H9 (cell line): ENCODE results near the gene EPHA2. TPM values are rescaled to one million over a fixed set of nuclear protein-coding genes. Genes with fewer than 3 reads are reported as not detected.

ENCODE experiments used
- DNase-seq: peaks from one replicate; pipeline ENCODE4 v3.0.0-alpha.2; 2017
- H2AFZ ChIP-seq: one replicate; pipeline ENCODE4 v1.6.1; 2013; ENCODE audit warnings: mild to moderate bottlenecking, low read length, control low read depth, moderate library complexity
- H2AK5ac ChIP-seq: 2 replicates; pipeline ENCODE4 v1.6.1; 2013; ENCODE audit warnings: low read length, control low read depth, mixed read lengths; ENCODE audit not compliant: insufficient read length
- H2BK120ac ChIP-seq: one replicate; pipeline ENCODE4 v1.6.1; 2013; ENCODE audit warnings: low read depth, mild to moderate bottlenecking, low read length, control low read depth, inconsistent platforms; ENCODE audit not compliant: poor library complexity, severe bottlenecking
- H2BK12ac ChIP-seq: 2 replicates; pipeline ENCODE4 v1.6.1; 2013; ENCODE audit warnings: low read length, control low read depth, mixed read lengths, low read depth; ENCODE audit not compliant: insufficient read length
- H2BK15ac ChIP-seq: 2 replicates; pipeline ENCODE4 v1.6.1; 2013; ENCODE audit warnings: low read depth, low read length, control low read depth
- H2BK20ac ChIP-seq: one replicate; pipeline ENCODE4 v1.6.1; 2013; ENCODE audit warnings: low read depth, mild to moderate bottlenecking, low read length, control low read depth, inconsistent platforms; ENCODE audit not compliant: poor library complexity, severe bottlenecking
- H2BK5ac ChIP-seq: 2 replicates; pipeline ENCODE4 v1.6.1; 2013; ENCODE audit warnings: low read length, control low read depth, mixed read lengths; ENCODE audit not compliant: insufficient read length
- H3K14ac ChIP-seq: 2 replicates; pipeline ENCODE4 v1.6.1; 2013; ENCODE audit warnings: low read length, control low read depth; ENCODE audit not compliant: insufficient read depth
- H3K18ac ChIP-seq: 2 replicates; pipeline ENCODE4 v1.6.1; 2013; ENCODE audit warnings: low read depth, mild to moderate bottlenecking, mixed read lengths, low read length, control low read depth; ENCODE audit not compliant: insufficient read length
- H3K23ac ChIP-seq: 2 replicates; pipeline ENCODE4 v1.6.1; 2013; ENCODE audit warnings: low read length, control low read depth, mixed read lengths, low read depth; ENCODE audit not compliant: insufficient read length
- H3K23me2 ChIP-seq: 2 replicates; pipeline ENCODE4 v1.6.1; 2013; ENCODE audit warnings: low read depth, mild to moderate bottlenecking, mixed read lengths, low read length, control low read depth; ENCODE audit not compliant: insufficient read length, poor library complexity, severe bottlenecking
- H3K27ac ChIP-seq: 2 replicates; pipeline ENCODE4 v1.5.1; 2013; ENCODE audit warnings: low read length, control low read depth, mixed read lengths, low read depth; ENCODE audit not compliant: insufficient read length
- H3K27me3 ChIP-seq: 2 replicates; pipeline ENCODE4 v1.6.1; 2013; ENCODE audit warnings: low read length, control low read depth, inconsistent platforms; ENCODE audit not compliant: insufficient read depth
- H3K4ac ChIP-seq: 2 replicates; pipeline ENCODE4 v1.6.1; 2013; ENCODE audit warnings: low read depth, mild to moderate bottlenecking, control low read depth, inconsistent platforms, low read length, moderate library complexity
- H3K4me1 ChIP-seq: 2 replicates; pipeline ENCODE4 v1.6.1; 2013; ENCODE audit warnings: low read length, control low read depth, inconsistent platforms; ENCODE audit not compliant: insufficient read depth
- H3K4me2 ChIP-seq: 2 replicates; pipeline ENCODE4 v1.6.1; 2013; ENCODE audit warnings: low read length, control low read depth, mixed read lengths; ENCODE audit not compliant: insufficient read length, insufficient read depth
- H3K56ac ChIP-seq: 2 replicates; pipeline ENCODE4 v1.6.1; 2013; ENCODE audit warnings: low read depth, mild to moderate bottlenecking, mixed read lengths, low read length, control low read depth; ENCODE audit not compliant: insufficient read length
- H3K79me1 ChIP-seq: 2 replicates; pipeline ENCODE4 v1.6.1; 2013; ENCODE audit warnings: low read depth, mild to moderate bottlenecking, moderate library complexity, low read length, control low read depth, inconsistent platforms; ENCODE audit not compliant: insufficient read depth, poor library complexity, severe bottlenecking
- H3K79me2 ChIP-seq: 2 replicates; pipeline ENCODE4 v1.6.1; 2013; ENCODE audit warnings: low read length, control low read depth, inconsistent platforms; ENCODE audit not compliant: insufficient read depth
- H3K9ac ChIP-seq: 2 replicates; pipeline ENCODE4 v1.6.1; 2013; ENCODE audit warnings: low read length, control low read depth, mixed read lengths; ENCODE audit not compliant: insufficient read length; ENCODE audit errors: extremely low read depth
- H3K9me3 ChIP-seq: one replicate; pipeline ENCODE4 v1.6.1; 2013; ENCODE audit warnings: low read depth, low read length, inconsistent platforms; ENCODE audit not compliant: control insufficient read depth
- H3T11ph ChIP-seq: one replicate; pipeline ENCODE4 v1.6.1; 2013; ENCODE audit warnings: mild to moderate bottlenecking, low read length, control low read depth, inconsistent platforms
- H4K20me1 ChIP-seq: one replicate; pipeline ENCODE4 v1.6.1; 2013; ENCODE audit not compliant: control insufficient read depth, insufficient read length, insufficient read depth
- H4K5ac ChIP-seq: 2 replicates; pipeline ENCODE4 v1.6.1; 2013; ENCODE audit warnings: low read depth, mild to moderate bottlenecking, mixed read lengths, low read length, control low read depth; ENCODE audit not compliant: insufficient read length
- H4K8ac ChIP-seq: replicated peaks from 2 replicates; pipeline ENCODE4 v1.6.1; 2013; ENCODE audit warnings: low read length, control low read depth, mixed read lengths, low read depth; ENCODE audit not compliant: insufficient read length
- H4K91ac ChIP-seq: 2 replicates; pipeline ENCODE4 v1.6.1; 2013; ENCODE audit warnings: low read depth, mild to moderate bottlenecking, moderate library complexity, mixed read lengths, low read length, control low read depth; ENCODE audit not compliant: insufficient read length
- H3K27ac Mint-ChIP-seq, 3 experiments: 2 replicates in 2 of 3; 3 replicates in 1 of 3; pipeline ENCODE4 v1.8.0; 2020 to 2021; ENCODE audit warnings: mixed read lengths in 3 of 3, mild to moderate bottlenecking in 1 of 3, moderate library complexity in 1 of 3
- H3K27me3 Mint-ChIP-seq: 2 replicates; pipeline ENCODE4 v1.8.0; 2021; ENCODE audit warnings: low read depth, mild to moderate bottlenecking, moderate library complexity, mixed read lengths
- H3K36me3 Mint-ChIP-seq, 3 experiments: 2 replicates in 2 of 3; 3 replicates in 1 of 3; pipeline ENCODE4 v1.8.0; 2020 to 2021; ENCODE audit warnings: low read depth in 3 of 3, mixed read lengths in 3 of 3; ENCODE audit not compliant: insufficient read depth in 1 of 3
- H3K4me1 Mint-ChIP-seq, 2 experiments: 2 replicates each; pipeline ENCODE4 v1.8.0; 2020; ENCODE audit warnings: mixed read lengths in 2 of 2
- H3K4me3 Mint-ChIP-seq, 2 experiments: 2 replicates in 1 of 2; 3 replicates in 1 of 2; pipeline ENCODE4 v1.8.0; 2020 to 2021; ENCODE audit warnings: mild to moderate bottlenecking in 2 of 2, mixed read lengths in 2 of 2, moderate library complexity in 1 of 2
- H3K9me3 Mint-ChIP-seq, 2 experiments: 2 replicates in 1 of 2; 3 replicates in 1 of 2; pipeline ENCODE4 v1.8.0; 2020; ENCODE audit warnings: mild to moderate bottlenecking in 2 of 2, mixed read lengths in 2 of 2, moderate library complexity in 1 of 2
- CTCF ChIP-seq: fragments of 200-600 bp; sonication (generic); conservative IDR thresholded peaks from 3 replicates; pipeline ENCODE4 v1.8.0; 2021; ENCODE audit warnings: antibody characterized with exemption, mild to moderate bottlenecking
- WGBS: extraction: QIAGEN DNeasy Blood & Tissue Kit; methylation state at CpG from one replicate; pipeline ENCODE4 v1.1.7; 2013; ENCODE audit warnings: missing lambda C conversion rate, low lambda C conversion rate, mixed read lengths; ENCODE audit not compliant: insufficient read length; ENCODE audit errors: extremely low coverage; 5-methylcytosine and 5-hydroxymethylcytosine counted together
- total RNA-seq: library from RNA; stranded (reverse); gene quantifications from 2 replicates; pipeline ENCODE4 v1.2.1, GENCODE V29; 2021

Gene EPHA2
- total RNA-seq, 1 experiment from 2014 or later: 33.1 TPM

- Mint-ChIP-seq H3K9me3 (no peaks in the 10 kb centered on the region), H3K4me3 (no peak overlapping the region), H3K36me3 (peaks cover 28 to 68% (median 37%) of the 10 kb centered on the region in 3 experiments; a peak in 6 of 7 replicates), H3K4me1 (peaks cover 62 to 66% of the 10 kb centered on the region in 2 experiments), H3K27ac (peak overlapping the region in 1 of 3 experiments; percentile 57; a peak in 2 of 7 replicates), H3K27me3 (no peaks in the 10 kb centered on the region)
- Histone ChIP-seq H3K23me2 (peaks cover 8% of the 10 kb centered on the region), H3K56ac (no peak overlapping the region), H3K27me3 (no peaks in the 10 kb centered on the region), H4K5ac (no peak overlapping the region), H3K9me3 (no peaks in the 10 kb centered on the region), H2BK12ac (no peak overlapping the region), H3K79me2 (peaks cover 15% of the 10 kb centered on the region; the same call in 1 of the 2 replicates), H3K23ac (no peak overlapping the region), H3K14ac (no peak overlapping the region), H2AFZ (no peak overlapping the region), H4K91ac (no peak overlapping the region), H3K4me2 (no peak overlapping the region), H4K8ac (no peak overlapping the region), H3K18ac (no peak overlapping the region), H3K4ac (no peak overlapping the region), H3K9ac (no peak overlapping the region), H2BK5ac (no peak overlapping the region), H2BK15ac (no peak overlapping the region), H2BK120ac (no peak overlapping the region), H2BK20ac (no peak overlapping the region), H3K27ac (no peak overlapping the region), H3T11ph (no peak overlapping the region), H4K20me1 (no peaks in the 10 kb centered on the region), H3K4me1 (peaks cover 15% of the 10 kb centered on the region), H2AK5ac (no peak overlapping the region), H3K79me1 (peaks cover 15% of the 10 kb centered on the region)
- DNase-seq: no peak
- no CpG with 5 or more reads among the region's 18 CpGs for WGBS
- no peak for TF ChIP-seq CTCF
Measured at GRCh38 chr1:16143566-16144324, 12.1 kb downstream of the EPHA2 start.
